Measurements from ENCODE around the gene IQCB1.
"Not testable (repeated sequence)": the region's sequence is repeated elsewhere in the genome, so short reads cannot be mapped to it uniquely, and the experiment has no call there.

IQCB1 gene

GRCh38 chr3:121803771-121804320 lies 31.0 kb downstream of the IQCB1 start:
- no peak for DNase-seq

DNA sequence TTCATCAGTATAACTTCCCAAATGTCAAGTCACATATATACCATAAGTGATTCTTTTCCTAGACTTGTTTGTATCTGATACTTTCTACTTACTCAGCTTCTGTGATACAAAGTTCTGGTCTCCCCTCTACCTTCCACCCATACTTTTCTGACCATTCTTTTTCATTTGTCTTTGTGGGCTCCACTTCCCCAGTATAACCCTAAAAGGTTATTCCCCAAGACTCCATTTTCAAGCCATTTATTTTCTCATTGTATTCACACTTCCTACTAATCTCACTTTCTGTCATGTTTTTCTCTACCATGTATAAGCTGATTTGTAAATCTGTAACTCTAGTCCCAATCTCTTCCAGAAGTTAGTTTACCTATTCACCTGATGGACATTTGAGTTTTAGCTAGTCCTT lies 34.0 kb downstream of the IQCB1 start:
- DNase-seq = no peak

- no peak for DNase-seq
Observed at GRCh38 chr3:121796970-121797369, 37.9 kb downstream of the IQCB1 start.

DNA sequence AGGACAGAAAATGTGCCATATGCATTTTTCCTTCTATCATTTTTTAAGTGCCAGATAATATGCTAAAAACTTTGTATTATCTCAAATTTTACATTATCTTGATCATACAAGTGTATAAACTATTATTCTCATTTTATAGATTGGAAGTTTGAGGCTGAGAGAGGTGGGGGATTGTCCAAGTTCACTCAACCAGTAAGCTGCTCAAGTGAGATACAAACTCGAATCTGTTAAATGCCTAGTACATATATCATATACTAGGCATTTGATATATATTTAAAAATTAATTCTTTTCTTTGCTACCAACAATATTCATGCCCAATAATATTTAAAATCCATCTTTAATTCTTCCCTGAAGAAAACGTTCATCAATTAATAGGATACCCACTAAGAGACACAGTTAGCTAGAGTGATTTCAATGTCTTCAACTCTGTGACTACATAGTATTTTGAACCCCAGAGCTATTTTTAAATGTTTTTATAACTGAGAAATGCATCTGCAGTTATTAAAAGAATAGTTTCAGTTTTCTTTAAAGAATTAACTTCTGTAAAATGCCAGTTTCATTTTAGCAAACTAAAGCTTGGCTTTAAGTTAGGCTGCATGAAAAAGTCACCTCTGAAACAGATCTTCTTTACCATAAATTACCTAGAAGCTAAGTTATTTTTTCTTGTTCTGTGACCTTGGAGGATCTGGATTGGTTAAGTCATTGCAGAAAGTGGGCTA lies 40.4 kb downstream of the IQCB1 start:
- DNase-seq = no peak

DNA sequence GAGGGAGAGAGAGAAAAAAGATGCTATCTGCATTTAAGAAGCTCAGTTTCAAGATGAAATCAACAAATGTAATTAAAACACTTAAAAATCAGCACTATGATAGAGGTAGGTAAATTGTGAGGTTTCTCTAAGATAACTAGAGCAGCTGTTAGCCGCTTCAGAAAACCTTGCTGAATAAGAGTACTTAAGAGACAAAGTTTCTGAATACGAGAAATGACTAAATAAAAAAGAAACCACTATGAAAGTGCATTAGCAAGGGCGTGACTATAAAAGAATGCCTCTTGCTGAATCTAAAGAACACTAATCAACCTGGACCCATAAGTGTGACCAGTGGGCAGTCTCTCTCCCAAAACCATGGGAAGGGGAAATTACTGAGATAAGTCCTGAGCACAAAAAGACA lies 41.8 kb downstream of the IQCB1 start:
- no peak for DNase-seq

- no peak for DNase-seq
Observed at GRCh38 chr3:121786485-121786884, 48.4 kb downstream of the IQCB1 start.

DNA sequence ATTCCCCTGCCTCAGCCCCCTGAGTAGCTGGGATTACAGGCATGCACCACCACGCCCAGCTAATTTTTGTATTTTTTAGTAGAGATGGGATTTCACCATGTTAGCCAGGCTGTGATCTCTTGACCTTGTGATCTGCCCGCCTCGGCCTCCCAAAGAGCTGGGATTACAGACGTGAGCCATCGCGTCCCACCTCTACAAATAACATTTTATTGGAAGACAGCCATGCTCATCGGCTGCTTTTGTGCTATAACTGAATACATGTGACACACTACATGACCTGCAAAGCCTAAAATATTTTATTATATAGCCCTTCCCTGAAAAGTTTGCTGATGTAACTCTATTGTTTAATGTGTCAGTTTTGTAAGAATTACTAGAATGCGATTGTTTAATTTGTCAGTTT lies 52.1 kb downstream of the IQCB1 start:
- not testable (repeated sequence) for DNase-seq

GRCh38 chr3:121781611-121782010 lies 53.2 kb downstream of the IQCB1 start:
- no peak for DNase-seq

DNA sequence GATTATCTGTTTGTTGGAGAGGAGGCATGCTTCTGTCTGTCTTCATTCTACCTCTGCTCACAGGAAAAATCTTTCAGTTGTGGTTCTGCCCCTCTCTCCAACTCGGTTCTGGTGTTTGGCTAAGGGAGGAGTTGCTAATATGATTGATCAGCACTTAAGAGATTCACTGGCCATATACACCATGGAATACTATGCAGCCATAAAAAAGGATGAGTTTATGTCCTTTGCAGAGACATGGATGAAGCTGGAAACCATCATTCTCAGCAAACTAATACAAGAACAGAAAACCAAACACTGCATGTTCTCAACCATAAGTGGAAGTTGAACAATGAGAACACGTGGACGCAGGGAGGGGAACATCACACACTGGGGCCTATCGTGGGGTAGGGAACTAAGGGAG lies 59.8 kb downstream of the IQCB1 start:
- not testable (repeated sequence) for DNase-seq

DNA sequence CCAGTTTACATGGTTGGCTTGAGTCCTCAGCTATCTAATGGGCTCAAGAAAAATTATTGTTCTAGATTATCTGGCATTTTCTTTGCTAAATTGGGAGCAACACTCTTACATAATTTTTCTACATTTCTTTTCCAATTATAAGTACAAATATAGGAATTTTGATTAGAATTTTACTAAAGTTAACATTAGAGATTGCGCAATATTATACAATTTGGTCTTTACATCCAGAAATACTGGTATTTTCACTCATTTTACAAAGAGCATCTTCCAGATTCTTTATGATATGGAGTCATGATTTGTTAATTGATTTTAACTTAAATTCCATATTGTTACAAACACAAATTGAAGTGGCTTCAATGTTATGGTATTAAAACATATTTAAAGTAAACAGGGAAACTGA lies 65.6 kb downstream of the IQCB1 start:
- DNase-seq = no peak

DNA sequence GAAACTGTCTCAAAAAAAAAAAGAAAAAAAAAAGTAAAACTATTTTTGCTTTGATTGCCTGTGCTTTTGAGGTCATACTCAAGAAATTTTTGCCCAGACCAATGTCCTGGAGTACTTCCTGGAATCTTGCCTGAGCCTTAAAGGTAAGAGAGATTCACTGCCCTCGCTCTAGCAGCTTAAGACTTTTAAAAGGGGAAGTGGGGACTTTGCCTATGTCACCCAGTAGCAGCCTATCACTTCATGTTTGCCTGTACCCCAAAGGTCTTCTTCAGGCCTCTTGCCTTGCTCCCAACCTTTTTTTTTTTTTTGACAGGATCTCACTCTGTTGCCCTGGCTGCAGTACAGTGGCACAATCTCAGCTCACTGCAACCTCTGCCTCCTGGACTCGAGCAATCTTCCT lies 66.4 kb downstream of the IQCB1 start:
- no peak for DNase-seq

DNA sequence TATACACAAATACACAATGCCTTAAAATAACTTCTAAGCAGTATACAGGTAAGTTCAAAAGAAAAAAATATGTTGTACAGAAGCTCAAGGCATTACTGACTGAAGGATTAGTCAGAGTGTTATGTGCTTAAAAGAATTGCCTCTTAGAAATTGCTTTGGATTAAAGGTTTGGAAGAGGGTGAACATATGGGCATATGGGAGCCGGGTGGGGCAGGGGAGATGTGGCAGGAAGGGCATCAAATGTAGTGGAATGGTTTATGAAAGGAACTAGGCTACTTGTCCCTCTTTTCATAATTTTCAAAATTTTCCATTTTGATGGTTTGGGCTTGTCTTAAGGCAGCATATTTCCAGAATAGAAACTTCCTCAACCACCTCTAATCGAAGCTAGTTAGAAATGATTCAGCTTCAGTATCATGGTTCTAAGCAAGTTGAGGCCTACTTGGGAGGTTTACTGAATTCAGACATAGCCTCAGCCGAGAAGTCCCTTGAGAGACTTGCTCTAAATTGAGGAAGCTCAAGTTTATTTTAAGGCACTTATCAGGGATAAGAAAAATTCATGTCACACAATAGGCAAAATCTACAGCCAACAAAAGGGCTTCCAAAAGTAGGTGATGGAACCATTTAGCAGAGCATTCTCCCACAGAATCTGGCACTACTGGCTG lies 75.2 kb downstream of the IQCB1 start:
- DNase-seq = no peak

DNA sequence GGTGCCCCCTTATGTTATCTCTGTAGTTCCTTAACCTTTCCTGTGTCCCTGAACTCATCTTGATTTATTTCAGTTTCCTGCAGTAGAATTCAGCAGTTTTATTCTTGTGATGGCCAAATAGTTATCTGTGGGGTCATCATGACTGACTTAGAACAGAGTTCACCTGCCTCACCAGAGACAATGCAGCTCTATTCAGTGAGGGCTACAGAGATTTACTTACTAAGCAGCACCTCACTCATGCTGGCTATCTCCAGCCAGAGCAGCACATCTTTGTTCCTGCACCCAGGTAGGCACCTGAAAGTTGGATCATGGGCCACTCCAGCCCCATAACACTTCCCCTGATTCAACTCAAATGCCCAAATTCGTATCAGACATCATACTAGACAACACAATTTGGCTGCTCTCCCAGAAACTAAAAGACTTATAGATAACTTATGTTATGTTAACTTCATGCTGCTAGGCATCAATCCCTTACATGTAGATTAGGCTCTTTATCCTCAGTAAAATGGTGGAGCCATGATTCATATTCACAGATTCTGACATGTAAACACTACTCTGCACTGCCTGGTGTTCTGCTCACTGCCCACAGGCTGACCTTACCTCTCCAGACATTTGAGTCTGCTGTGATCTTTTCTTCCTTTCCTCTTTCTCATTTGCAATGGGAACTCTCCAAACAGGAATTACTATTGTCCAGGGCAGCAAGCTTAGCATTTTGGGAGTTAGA lies 76.0 kb downstream of the IQCB1 start:
- DNase-seq = no peak

DNA sequence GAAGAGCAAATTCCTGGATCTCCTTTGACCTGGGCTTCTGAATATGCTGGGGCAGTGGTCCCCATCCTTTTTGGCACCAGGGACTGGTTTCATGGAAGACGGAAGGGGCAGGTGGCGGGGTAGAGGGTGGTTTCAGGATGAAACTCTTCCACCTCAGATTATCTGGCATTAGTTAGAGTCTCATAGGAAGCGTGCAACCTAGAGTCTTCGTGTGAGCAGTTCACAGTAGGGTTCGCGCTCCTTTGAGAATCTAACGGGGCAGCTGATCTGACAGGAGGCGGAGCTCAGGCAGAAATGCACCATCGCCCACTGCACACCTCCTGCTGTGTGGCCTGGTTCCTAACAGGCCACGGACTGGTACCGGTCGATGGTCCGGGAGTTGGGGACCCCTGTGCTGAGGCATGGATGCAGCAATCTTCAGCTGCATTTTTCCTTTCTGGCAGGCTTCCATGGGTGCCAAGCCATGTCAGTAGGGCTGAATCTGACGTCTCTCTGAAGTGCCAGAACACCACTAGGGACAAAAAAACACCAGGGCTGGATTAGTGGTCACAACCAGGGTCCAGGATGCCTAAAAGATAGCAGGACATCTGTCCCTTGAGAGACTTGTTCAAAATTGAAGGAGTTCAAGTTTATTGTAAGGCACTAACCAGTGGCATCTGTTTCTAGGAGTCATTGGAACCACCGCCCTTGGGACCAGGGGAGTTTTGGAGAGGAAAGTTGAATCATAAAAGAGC lies 76.9 kb downstream of the IQCB1 start:
- no peak for DNase-seq

DNA sequence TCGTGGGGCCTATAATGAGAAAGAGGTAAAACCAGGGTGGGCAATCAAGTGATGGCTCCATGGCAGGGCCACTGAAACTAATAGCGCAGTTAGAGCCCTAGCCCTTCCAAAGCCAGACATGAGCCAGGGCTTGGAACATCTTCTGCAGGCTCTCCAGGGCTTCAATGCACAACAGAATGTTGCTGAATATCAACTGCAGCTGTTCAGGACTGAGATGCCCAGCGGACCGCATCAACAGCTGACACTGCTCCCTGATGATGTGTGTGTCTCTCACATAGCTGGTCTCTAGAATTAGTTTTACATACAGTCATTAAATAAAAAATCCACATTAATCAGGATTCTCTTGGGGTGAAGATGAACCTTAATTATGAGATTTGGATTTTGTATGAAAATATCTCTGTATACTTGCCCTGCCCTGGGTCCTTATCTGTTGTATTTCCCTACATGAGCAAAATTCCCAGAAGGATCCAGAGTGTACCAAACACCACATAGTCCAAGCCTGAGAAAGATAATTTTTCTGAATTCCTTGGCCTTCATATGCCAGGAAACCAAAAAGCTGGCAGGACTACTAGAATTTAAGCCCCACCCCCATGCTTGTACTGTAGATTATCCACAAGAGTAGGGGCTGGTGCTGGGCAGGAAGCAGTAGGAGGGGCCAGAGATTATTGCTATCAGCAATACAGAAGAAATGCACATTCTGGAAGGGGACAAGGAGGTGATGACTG lies 77.6 kb downstream of the IQCB1 start:
- no peak for DNase-seq

- DNase-seq = no peak
Observed at GRCh38 chr3:121752772-121753171, 82.1 kb downstream of the IQCB1 start.

DNA sequence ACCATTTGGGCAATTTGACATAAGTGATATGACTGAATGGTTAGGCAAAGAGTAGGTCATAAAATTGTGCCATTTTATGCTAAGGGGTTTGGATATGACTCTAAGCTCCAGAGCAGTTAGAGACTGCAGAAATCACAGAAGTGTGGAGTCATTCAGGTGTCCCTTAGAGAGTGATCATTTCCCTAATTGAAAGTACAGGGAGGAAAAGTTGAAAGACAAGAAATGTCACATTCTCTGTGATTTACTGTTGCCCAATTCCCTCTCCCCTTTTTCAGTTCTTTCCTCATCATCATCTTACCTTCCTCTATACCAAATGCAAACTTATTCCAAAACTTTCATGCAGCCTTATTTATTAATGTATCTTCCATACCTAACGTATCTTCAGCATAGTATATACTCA lies 82.6 kb downstream of the IQCB1 start:
- no peak for DNase-seq

GRCh38 chr3:121750087-121750415 lies 84.8 kb downstream of the IQCB1 start:
- no peak for DNase-seq

GRCh38 chr3:121749276-121750086 lies 85.4 kb downstream of the IQCB1 start, which contains the start of gene GOLGB1:
GOLGB1 (minus strand) TSS chr3:121749741; CDS start chr3:121730971, 18,770 bp downstream.
- peak; percentile 96 for DNase-seq

GRCh38 chr3:121748680-121749275 lies 86.1 kb downstream of the IQCB1 start:
- peak in 1 of 2 donors; percentile 49 for DNase-seq

DNA sequence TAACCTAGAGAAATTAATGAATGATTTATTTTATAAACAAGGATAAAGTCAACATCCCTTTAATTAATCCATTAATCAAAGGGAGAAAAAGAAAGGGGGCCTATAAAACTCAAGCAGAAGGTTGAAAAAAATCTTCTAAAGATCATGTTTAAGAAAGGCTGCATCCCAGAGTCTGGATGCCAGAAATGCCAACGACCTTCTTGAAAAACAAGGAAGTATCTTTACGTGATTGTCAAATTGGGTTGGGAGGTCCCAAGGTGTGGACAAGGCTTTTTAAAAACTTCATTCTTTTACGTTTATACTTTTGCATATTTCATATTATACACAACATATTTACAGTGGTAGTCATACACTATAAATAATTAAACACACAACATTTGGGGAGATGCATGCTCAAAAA lies 86.9 kb downstream of the IQCB1 start:
- no peak for DNase-seq
